ENCODE measurements around the gene GMPS. TPM values are rescaled to one million over a fixed set of nuclear protein-coding genes. Genes with fewer than 3 reads are reported as not detected.
"Not testable (repeated sequence)": the region's sequence is repeated elsewhere in the genome, so short reads cannot be mapped to it uniquely, and the experiment has no call there.

Gene GMPS
- total RNA-seq, 4 donors from 2014 or later = 21.4 to 27.4 (median 27.2) TPM

GRCh38 chr3:155854141-155854940, 16.1 kb upstream of the GMPS start, which contains the start of gene SLC33A1:
Gene SLC33A1, minus strand, starts transcription at chr3:155854427. Its CDS starts 430 bp downstream, at chr3:155853997.
- peaks cover 38 to 53% (median 50%) of the 10 kb centered on the region in 4 donors for H3K4me1 ChIP-seq
- TF ChIP-seq POLR2AphosphoS5 (IDR thresholded peaks at IDR 0.05) = peak; percentile 90 to 95
- no peak for TF ChIP-seq POLR2A (IDR thresholded peaks at IDR 0.05; ENCODE audit: low read depth)
- TF ChIP-seq CTCF (IDR thresholded peaks at IDR 0.05) = peak in 1 of 3 experiments; percentile 32
- TF ChIP-seq EP300 (IDR thresholded peaks at IDR 0.05) = no peak
- intact Hi-C loops (cut with DNase I) = loop anchor here (2.0 to 5.0 kb wide), 2 partner anchors 16 to 47 kb away; partner anchors contain the start of genes C3orf33 and GMPS
- peak within 1 kb of the TSS; percentile 67 to 93 (median 84) for H3K4me3 ChIP-seq
- no peaks in the 10 kb centered on the region for H3K9me3 ChIP-seq
- no peaks in the 10 kb centered on the region for H3K36me3 ChIP-seq
- DNase-seq (ENCODE audit: extremely low spot score) = peak; percentile 100
- 0% methylated on average over 15 of the region's 50 CpGs for WGBS
- peak within 1 kb of the TSS; percentile 89 to 93 (median 90) for H3K27ac ChIP-seq (replicated peaks in 1 of 4)
- H3K27me3 ChIP-seq = no peaks in the 10 kb centered on the region

- no peak overlapping the region for H3K27ac ChIP-seq (replicated peaks in 1 of 4)
- no peak for TF ChIP-seq POLR2AphosphoS5 (IDR thresholded peaks at IDR 0.05)
- no peak for TF ChIP-seq POLR2A (IDR thresholded peaks at IDR 0.05; ENCODE audit: low read depth)
- TF ChIP-seq CTCF (IDR thresholded peaks at IDR 0.05) = peak in 1 of 3 experiments; percentile 2
- H3K9me3 ChIP-seq = no peaks in the 10 kb centered on the region
- intact Hi-C loops (cut with DNase I) = no loop called here
- no peak for DNase-seq (ENCODE audit: extremely low spot score)
- peaks cover 0 to 8% (median 6%) of the 10 kb centered on the region in 4 donors for H3K4me1 ChIP-seq
- 11% methylated on average over 2 of the region's 2 CpGs for WGBS
- no peaks in the 10 kb centered on the region for H3K36me3 ChIP-seq
- H3K27me3 ChIP-seq = no peaks in the 10 kb centered on the region
- no peak overlapping the region for H3K4me3 ChIP-seq
Measured at GRCh38 chr3:155859859-155860258, 10.6 kb upstream of the GMPS start.

GRCh38 chr3:155860424-155860823, 10.0 kb upstream of the GMPS start:
- H3K27me3 ChIP-seq; H3K27ac ChIP-seq (replicated peaks in 1 of 4); H3K4me3 ChIP-seq; H3K36me3 ChIP-seq; DNase-seq (ENCODE audit: extremely low spot score); H3K4me1 ChIP-seq; intact Hi-C loops (cut with DNase I); H3K9me3 ChIP-seq: not testable (repeated sequence)
- WGBS = 95% methylated on average over 4 of the region's 5 CpGs

GRCh38 chr3:155861476-155862183, 8.8 kb upstream of the GMPS start:
- no peak for TF ChIP-seq POLR2A (IDR thresholded peaks at IDR 0.05; ENCODE audit: low read depth)
- no peak for TF ChIP-seq CTCF (IDR thresholded peaks at IDR 0.05)
- no peak for TF ChIP-seq POLR2AphosphoS5 (IDR thresholded peaks at IDR 0.05)
- TF ChIP-seq EP300 (IDR thresholded peaks at IDR 0.05) = no peak
- Histone ChIP-seq H3K27ac (replicated peaks in 1 of 4) (no peak overlapping the region), H3K36me3 (no peaks in the 10 kb centered on the region), H3K4me1 (no peaks in the 10 kb centered on the region), H3K9me3 (no peaks in the 10 kb centered on the region), H3K4me3 (no peak overlapping the region), H3K27me3 (no peaks in the 10 kb centered on the region)
- 84% methylated on average over 2 of the region's 2 CpGs for WGBS
- no peak for DNase-seq (ENCODE audit: extremely low spot score)
- intact Hi-C loops (cut with DNase I) = no loop called here

GRCh38 chr3:155862290-155862982, 8.0 kb upstream of the GMPS start:
- H3K27ac ChIP-seq (replicated peaks in 1 of 4); H3K27me3 ChIP-seq; H3K9me3 ChIP-seq; H3K4me3 ChIP-seq; DNase-seq (ENCODE audit: extremely low spot score); intact Hi-C loops (cut with DNase I); H3K36me3 ChIP-seq; H3K4me1 ChIP-seq: not testable (repeated sequence)
- 86% methylated on average over 12 of the region's 12 CpGs for WGBS

Data from esophagus muscularis mucosa (tissue), 4 donors.